Esophagus (tissue), 2 donors: Measurements from ENCODE around the gene KIF1A. TPM values are rescaled to one million over a fixed set of nuclear protein-coding genes. Genes with fewer than 3 reads are reported as not detected.

Source experiments
- H3K27ac ChIP-seq, 2 donors: one replicate each; pipeline ENCODE4 v1.5.1; 2013; ENCODE audit warnings: low read depth in 2 of 2, mild to moderate bottlenecking in 2 of 2, inconsistent platforms in 1 of 2, low read length in 1 of 2, moderate library complexity in 1 of 2
- H3K27me3 ChIP-seq, 2 donors: one replicate each; pipeline ENCODE4 v1.6.1; 2013; ENCODE audit warnings: low read length in 2 of 2, control low read depth in 1 of 2, mild to moderate bottlenecking in 1 of 2; ENCODE audit not compliant: insufficient read depth in 2 of 2, control insufficient read depth in 1 of 2
- H3K36me3 ChIP-seq, 2 donors: one replicate each; pipeline ENCODE4 v1.6.1; 2013; ENCODE audit warnings: low read length in 1 of 2; ENCODE audit not compliant: control insufficient read depth in 2 of 2, insufficient read depth in 2 of 2
- H3K4me1 ChIP-seq, 2 donors: one replicate each; pipeline ENCODE4 v1.6.1; 2013; ENCODE audit warnings: low read length in 1 of 2; ENCODE audit not compliant: control insufficient read depth in 2 of 2, insufficient read depth in 2 of 2
- H3K4me3 ChIP-seq, 2 donors: one replicate each; pipeline ENCODE4 v1.5.1; 2013; ENCODE audit warnings: low read length in 2 of 2, mild to moderate bottlenecking in 2 of 2, low read depth in 1 of 2, moderate library complexity in 1 of 2
- H3K9me3 ChIP-seq, 2 donors: one replicate each; pipeline ENCODE4 v1.6.1; 2013; ENCODE audit warnings: mild to moderate bottlenecking in 2 of 2, low read depth in 1 of 2, low read length in 1 of 2, moderate library complexity in 1 of 2; ENCODE audit not compliant: control insufficient read depth in 2 of 2, insufficient read depth in 1 of 2
- WGBS, 2 donors: extraction: QIAGEN DNeasy Blood & Tissue Kit; methylation state at CpG; one replicate each; pipeline ENCODE4 v1.1.7; 2013; 5-methylcytosine and 5-hydroxymethylcytosine counted together
- polyA plus RNA-seq, 2 donors: library from polyadenylated mRNA; stranded (reverse); fragments of 200-250 nt; gene quantifications; one replicate each; pipeline ENCODE4 v1.2.3, GENCODE V29; 2013
- donor health status: healthy with polysubstance abuse.
- donor health status: Bipolar disorder and iron deficiency.

The KIF1A gene
- polyA plus RNA-seq, 2 donors: 0.04 to 0.06 TPM

DNA sequence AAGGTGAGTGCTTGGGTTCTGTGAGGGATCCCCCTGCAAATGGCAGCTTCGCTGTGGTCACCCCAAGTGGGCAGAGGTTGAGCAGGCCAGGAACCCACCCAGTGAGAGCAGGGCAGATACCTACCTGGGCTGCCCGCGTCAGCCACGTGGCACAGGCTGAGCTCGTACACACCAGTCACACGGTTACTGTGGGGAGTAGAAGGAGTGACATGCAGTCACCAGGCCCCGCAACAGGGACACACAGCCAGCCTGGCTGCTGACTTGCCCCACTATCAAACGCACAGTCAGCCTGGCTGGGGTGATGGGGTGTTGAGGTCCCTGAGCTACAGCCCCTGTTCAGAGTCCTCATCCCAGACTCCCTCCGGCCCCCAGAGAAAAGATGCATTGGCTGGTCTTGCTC lies 96.2 kb downstream of the KIF1A start:
- whole genome bisulfite sequencing, 2 donors: 94 to 96% methylated on average over 9 of the region's 9 CpGs

DNA sequence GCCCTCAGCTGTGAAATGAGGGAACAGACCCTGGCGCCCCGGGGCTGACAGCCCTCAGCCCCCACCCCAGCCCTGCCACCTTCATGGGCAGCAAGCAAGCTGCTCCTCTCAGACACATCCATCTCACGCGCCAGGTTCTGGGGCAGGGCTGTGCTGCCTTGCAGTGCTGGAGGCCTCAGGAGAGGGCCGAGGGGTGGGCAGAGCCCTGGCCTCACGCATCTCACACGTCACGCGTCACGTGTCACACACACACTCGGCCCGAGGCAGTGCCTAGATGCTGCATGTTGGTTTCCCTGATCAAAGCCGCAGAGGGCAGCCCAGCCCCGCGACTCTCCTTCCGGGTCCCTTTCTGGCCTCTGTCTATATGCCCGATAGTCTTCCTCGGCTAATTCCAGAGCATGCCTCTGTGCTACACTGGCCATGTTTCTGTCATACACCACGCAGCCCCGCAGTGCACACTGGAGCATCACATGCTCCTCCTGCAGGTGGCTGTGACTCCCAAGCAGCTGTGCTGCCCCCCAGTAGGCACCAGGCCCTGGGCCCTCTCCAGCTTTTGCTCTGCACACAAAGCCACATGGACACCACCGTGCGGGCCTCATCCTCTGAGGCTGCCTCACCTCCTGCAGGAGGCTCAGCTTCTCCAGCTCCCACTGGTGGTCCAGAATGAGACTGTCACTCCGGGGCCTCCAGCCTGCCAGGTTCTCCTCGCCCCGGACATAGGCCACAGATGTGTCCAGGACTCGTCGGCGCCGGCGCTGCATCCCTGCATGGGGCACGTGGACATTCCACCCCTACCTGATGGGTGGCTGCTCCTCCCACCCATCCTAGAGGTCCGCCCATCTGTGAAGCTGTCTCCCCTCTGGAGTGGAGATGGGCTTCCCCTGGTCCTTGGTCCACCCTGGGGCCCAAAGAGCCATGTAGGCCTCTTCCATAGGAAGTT lies 97.0 kb downstream of the KIF1A start:
- WGBS, 2 donors: 84 to 90% methylated on average over 32 of the region's 32 CpGs
- H3K4me3 ChIP-seq: no peak overlapping the region
- H3K36me3 ChIP-seq: no peaks in the 10 kb centered on the region
- no peak overlapping the region for H3K27ac ChIP-seq
- no peaks in the 10 kb centered on the region for H3K9me3 ChIP-seq
- no peaks in the 10 kb centered on the region for H3K4me1 ChIP-seq
- H3K27me3 ChIP-seq: no peaks in the 10 kb centered on the region

More for the DNA sequence above, 96.2 kb downstream of the KIF1A start:
- H3K4me3 ChIP-seq: no peak overlapping the region
- no peaks in the 10 kb centered on the region for H3K9me3 ChIP-seq
- no peak overlapping the region for H3K27ac ChIP-seq
- H3K27me3 ChIP-seq: no peaks in the 10 kb centered on the region
- H3K36me3 ChIP-seq: no peaks in the 10 kb centered on the region
- H3K4me1 ChIP-seq: no peaks in the 10 kb centered on the region

DNA sequence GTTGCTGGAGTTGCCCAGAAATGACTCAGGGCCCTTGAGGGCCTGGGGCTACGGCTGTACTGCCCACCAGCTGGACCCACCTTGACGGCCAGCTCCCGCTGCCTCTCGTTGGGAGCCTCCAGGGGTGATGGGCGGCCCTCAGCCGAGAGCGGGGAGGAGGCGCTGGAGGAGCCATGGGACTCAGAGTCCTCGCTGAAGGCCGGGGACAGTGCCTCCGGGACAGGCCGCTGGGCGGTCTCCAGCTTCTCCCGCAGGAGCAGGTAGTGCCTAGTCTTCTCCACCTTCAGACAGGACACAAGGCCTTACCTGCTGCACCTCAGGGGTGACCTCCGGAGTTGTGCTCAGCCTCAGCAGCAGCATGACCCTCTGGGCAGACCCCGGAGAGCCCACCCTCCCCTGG lies 97.6 kb downstream of the KIF1A start:
- Histone ChIP-seq H3K27me3 (no peaks in the 10 kb centered on the region), H3K4me1 (no peaks in the 10 kb centered on the region), H3K9me3 (no peaks in the 10 kb centered on the region), H3K36me3 (no peaks in the 10 kb centered on the region), H3K4me3 (no peak overlapping the region), H3K27ac (no peak overlapping the region)
- WGBS, 2 donors: 86 to 88% methylated on average over 16 of the region's 16 CpGs

DNA sequence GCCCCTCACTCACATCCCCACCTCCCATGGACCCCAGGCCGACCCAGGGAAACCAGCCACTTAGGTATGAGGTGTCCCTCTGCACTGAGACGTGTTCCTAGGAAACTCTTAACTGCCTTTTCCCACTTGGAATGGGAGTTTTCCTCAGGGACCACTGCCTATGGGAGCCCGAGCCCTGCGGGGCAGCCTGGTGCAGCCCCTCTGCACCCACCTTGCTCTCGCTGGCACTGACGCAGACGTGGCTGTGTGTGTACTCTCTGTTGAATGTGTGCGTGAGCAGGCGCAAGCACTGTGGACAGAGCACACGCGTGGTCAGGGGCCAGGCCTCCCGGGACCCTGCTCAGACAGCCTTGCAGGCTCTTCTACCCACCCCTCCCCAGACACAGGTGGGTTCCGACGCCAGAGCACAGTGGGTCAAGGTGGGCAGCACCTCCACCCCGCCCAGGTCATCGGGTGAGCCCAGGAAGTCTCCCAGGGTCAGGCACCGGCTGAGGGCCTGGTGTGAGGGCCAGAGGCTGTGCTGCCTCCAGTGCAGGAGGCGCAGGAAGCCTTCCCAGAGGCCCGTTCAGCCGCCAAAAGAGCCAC lies 98.3 kb downstream of the KIF1A start:
- WGBS, 2 donors: 88 to 90% methylated on average over 18 to 20 of the region's 20 CpGs
- no peaks in the 10 kb centered on the region for H3K36me3 ChIP-seq
- H3K9me3 ChIP-seq: no peaks in the 10 kb centered on the region
- no peaks in the 10 kb centered on the region for H3K4me1 ChIP-seq
- H3K27ac ChIP-seq: no peak overlapping the region
- no peaks in the 10 kb centered on the region for H3K27me3 ChIP-seq
- no peak overlapping the region for H3K4me3 ChIP-seq

DNA sequence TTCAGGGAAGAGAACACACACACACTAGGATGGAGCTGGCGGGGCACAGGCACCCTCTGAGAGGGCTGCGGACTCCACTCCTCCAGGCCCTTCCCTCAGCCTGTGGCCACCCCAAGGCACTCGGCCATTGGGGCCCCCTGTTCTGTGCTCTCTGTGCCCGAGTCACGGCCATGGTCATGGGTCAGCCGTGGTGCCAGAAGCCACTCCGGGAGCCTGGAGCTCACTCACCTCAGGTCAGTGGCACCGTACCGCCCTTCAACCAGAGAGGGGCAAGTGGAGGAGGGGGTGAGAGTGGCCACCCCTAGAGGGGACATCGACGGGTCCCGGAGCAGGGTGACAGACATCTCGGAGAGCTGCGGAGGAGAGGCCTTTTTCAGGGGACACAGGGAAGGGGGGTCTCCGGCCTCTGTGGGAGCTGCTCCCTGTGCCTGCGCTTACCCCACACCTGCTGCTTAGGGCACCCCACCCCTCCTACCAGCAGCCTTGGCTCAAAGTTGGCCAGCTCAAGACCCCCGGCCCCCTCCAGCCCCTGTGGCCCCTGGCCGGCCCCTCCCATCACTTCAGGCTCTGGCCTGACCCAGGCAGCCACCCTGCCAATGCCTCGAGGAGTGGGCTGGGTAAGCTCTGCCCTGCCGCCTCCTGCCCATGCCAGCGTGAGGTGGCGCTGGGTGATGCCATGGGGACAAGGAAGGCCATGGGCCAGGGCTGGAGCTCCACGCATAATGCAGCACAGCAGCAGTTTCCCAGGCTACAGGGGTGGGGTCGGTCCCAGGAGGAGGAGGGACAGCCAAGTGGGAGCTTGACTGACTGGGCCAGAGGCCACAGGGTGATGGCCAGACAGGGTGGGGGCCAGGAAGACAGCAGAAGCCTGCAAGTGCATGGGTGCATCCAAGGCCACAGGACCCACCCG lies 99.1 kb downstream of the KIF1A start:
- H3K36me3 ChIP-seq: no peaks in the 10 kb centered on the region
- no peak overlapping the region for H3K27ac ChIP-seq
- 77 to 80% methylated on average over 25 of the region's 25 CpGs for WGBS, 2 donors
- no peaks in the 10 kb centered on the region for H3K9me3 ChIP-seq
- H3K4me3 ChIP-seq: no peak overlapping the region
- no peaks in the 10 kb centered on the region for H3K4me1 ChIP-seq
- H3K27me3 ChIP-seq: no peaks in the 10 kb centered on the region

DNA sequence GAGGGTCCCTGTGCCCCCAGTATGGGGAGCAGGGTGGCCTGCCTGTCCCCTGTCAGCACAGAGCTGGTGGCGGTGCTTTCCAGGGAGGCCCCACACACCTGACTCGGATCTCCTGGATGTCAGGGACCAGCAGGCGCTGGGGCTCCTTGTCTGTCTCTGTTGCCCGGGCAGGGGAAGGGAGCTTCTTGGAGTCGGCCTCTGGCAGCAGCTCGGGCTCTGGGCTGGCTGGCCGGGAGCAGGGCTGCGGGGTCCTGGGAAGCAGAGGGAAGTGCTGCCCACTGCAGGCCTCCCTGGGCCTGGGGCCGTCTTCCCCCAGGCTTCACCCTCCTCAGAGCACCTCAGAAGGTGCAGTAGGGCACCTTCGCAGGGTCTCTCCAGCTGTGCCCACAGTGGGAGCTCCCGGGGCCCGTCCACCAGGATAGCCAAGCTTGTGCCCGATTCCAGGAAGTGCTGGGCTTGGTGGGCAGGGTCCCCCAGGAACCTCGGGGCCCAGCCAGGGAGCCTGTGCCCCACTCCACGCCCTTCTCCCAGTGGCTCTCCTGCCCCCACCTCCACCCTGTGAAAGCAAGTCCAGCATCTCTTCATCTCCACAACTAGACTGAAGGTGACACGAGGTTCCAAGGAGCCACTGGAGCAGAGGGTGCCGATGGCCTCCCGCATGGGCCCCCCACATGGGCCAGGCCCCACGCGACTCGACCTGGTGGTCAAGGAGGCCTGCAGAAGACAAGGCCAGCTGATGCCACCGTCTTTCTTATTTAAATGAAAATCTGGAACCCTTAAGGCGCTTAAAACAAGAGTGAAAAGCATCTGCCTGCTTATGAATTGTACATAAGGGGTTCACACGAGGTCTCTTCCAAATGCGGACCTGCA lies 100.1 kb downstream of the KIF1A start:
- 80 to 83% methylated on average over 25 of the region's 25 CpGs for WGBS, 2 donors
- Histone ChIP-seq H3K27me3 (no peaks in the 10 kb centered on the region), H3K36me3 (no peaks in the 10 kb centered on the region), H3K4me1 (peaks cover 0 to 4% of the 10 kb centered on the region in 2 donors), H3K4me3 (no peak overlapping the region), H3K9me3 (no peaks in the 10 kb centered on the region), H3K27ac (no peak overlapping the region)

DNA sequence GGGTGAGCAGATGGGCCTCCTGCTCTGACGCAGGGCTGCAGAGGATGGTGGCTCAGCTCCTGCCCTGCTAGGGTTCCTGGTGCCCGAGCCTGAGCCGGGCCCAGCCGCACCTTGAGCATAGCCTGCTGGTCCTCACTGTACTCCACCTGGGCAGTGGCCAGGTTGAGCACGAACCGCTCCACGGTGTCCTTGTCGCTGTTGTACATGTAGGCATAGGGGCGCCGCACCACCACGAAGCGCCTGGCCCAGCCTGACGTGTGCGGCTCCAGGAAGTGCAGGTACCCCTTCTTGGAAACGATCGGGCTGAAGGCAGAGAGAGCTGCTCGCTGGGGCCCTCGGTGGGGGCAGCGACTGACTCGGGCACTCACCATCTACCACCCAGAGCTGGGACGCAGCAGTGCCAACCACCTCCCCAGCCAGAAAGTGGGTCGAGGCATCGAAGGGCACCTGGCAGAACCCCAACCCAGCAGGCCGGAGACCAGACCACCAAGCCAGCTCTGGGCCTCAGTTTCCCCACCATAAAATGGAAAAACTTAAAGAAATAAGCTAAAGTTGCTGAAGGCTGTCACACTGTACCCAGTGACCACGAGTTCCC lies 101.0 kb downstream of the KIF1A start:
- H3K4me3 ChIP-seq: no peak overlapping the region
- H3K27me3 ChIP-seq: no peaks in the 10 kb centered on the region
- H3K36me3 ChIP-seq: no peaks in the 10 kb centered on the region
- H3K9me3 ChIP-seq: no peaks in the 10 kb centered on the region
- H3K27ac ChIP-seq: no peak overlapping the region
- WGBS, 2 donors: 92% methylated on average over 24 to 25 of the region's 25 CpGs
- H3K4me1 ChIP-seq: peaks cover 0 to 4% of the 10 kb centered on the region in 2 donors

DNA sequence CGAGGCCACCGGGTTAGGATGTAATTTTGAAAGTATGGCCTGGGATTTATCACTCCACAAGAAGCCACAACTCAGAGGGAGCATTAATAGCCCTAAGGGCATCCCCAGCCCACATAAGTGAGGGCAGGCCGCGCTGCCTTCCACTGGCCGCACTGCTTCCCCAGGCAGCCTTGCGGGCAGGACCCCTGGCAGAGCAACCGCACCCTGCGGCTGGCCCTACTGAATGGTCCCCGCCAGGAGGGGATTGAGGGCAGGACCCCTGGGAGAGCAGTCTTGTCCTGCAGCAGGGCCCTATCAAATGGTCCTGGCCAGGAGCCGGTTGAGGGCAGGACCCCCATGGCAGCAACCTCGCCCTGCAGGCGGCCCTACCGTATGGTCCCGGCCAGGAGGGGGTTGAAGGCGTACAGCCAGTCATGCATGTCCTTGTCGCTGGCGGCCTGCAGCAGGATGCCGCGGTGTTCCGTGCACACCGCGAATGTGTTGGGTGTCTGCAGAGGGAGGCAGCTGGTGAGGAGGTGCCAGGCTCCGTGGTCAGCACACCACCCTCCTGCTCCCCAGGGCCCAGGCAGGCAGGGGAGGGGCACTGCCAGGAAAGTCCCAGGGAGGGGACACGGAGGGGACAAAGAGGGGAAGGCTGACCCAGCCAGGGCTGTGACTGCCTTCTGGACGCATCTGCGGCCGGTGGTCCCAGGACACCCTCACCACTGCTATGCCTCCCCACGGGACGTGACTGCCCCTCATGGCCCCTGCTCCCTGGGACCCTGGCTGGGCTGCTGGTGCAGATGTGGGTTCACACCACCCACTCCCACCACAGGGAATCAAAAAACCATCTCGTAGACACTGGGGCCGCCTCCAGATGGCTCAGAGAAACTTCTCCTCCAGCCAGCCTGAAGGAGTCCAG lies 102.1 kb downstream of the KIF1A start:
- Histone ChIP-seq H3K4me3 (no peak overlapping the region), H3K4me1 (peaks cover 0 to 4% of the 10 kb centered on the region in 2 donors), H3K27me3 (no peaks in the 10 kb centered on the region), H3K9me3 (no peaks in the 10 kb centered on the region), H3K36me3 (no peaks in the 10 kb centered on the region), H3K27ac (no peak overlapping the region)
- 81 to 85% methylated on average over 30 to 31 of the region's 31 CpGs for WGBS, 2 donors
